Hepatocyte (in vitro differentiated cells): ENCODE data around the gene GRIA1. TPM values are rescaled to one million over a fixed set of nuclear protein-coding genes. Genes with fewer than 3 reads are reported as not detected.

ENCODE experiments used
- DNase-seq: peaks from one replicate; pipeline ENCODE4 v3.0.0-alpha.2; 2016; ENCODE audit warnings: low spot score
- H2AFZ ChIP-seq: fragments of 200-600 bp; sonication (generic); 2 replicates; pipeline ENCODE4 v1.6.0; 2016; ENCODE audit warnings: antibody characterized with exemption, mild to moderate bottlenecking
- H3K27ac ChIP-seq: fragments of 200-600 bp; sonication (generic); 2 replicates; pipeline ENCODE4 v1.5.1; 2016; ENCODE audit warnings: mild to moderate bottlenecking
- H3K27me3 ChIP-seq: fragments of 200-600 bp; sonication (generic); 2 replicates; pipeline ENCODE4 v1.6.1; 2016
- H3K36me3 ChIP-seq: fragments of 200-600 bp; sonication (generic); replicated peaks from 2 replicates; pipeline ENCODE4 v1.5.1; 2016; ENCODE audit warnings: low read depth; ENCODE audit not compliant: insufficient read depth
- H3K4me1 ChIP-seq: fragments of 200-600 bp; sonication (generic); 2 replicates; pipeline ENCODE4 v1.5.1; 2016; ENCODE audit warnings: mild to moderate bottlenecking, moderate library complexity; ENCODE audit not compliant: insufficient read depth
- H3K4me2 ChIP-seq: fragments of 200-600 bp; sonication (generic); 2 replicates; pipeline ENCODE4 v1.6.0; 2016
- H3K4me3 ChIP-seq: fragments of 200-600 bp; sonication (generic); 2 replicates; pipeline ENCODE4 v1.5.1; 2016; ENCODE audit warnings: mild to moderate bottlenecking
- H3K79me2 ChIP-seq: fragments of 200-600 bp; sonication (generic); 2 replicates; pipeline ENCODE4 v1.6.0; 2017; ENCODE audit warnings: mild to moderate bottlenecking
- H3K9me2 ChIP-seq: fragments of 200-600 bp; sonication (generic); replicated peaks from 2 replicates; pipeline ENCODE4 v1.6.0; 2017; ENCODE audit warnings: mild to moderate bottlenecking; ENCODE audit not compliant: insufficient read depth
- H3K9me3 ChIP-seq: fragments of 200-600 bp; sonication (generic); 2 replicates; pipeline ENCODE4 v1.5.1; 2016; ENCODE audit warnings: low read depth, mild to moderate bottlenecking
- H4K20me1 ChIP-seq: fragments of 200-600 bp; sonication (generic); 2 replicates; pipeline ENCODE4 v1.6.0; 2016; ENCODE audit warnings: mild to moderate bottlenecking; ENCODE audit not compliant: insufficient read depth, poor library complexity, severe bottlenecking
- EZH2 ChIP-seq: fragments of 200-600 bp; sonication (generic); IDR thresholded peaks from 2 replicates; pipeline ENCODE4 v1.6.1; 2016; ENCODE audit warnings: antibody characterized with exemption, mild to moderate bottlenecking, borderline replicate concordance
- EZH2phosphoT487 ChIP-seq: fragments of 200-600 bp; sonication (generic); IDR thresholded peaks from one replicate; pipeline ENCODE4 v1.6.1; 2018; ENCODE audit warnings: antibody characterized with exemption, mild to moderate bottlenecking, low read depth, moderate library complexity; ENCODE audit not compliant: unreplicated experiment, severe bottlenecking
- WGBS: methylation state at CpG from one replicate; pipeline ENCODE4 v1.1.6; 2016; ENCODE audit warnings: low lambda C conversion rate; ENCODE audit errors: missing lambda C conversion rate; 5-methylcytosine and 5-hydroxymethylcytosine counted together
- polyA plus RNA-seq: library from polyadenylated mRNA; unstranded; fragments of >200 nt; fragmentation: Nextera tagmentation; extraction: Ambion mirVana; gene quantifications from 2 replicates; pipeline ENCODE4 v1.2.1, GENCODE V29; 2016
- total RNA-seq: library from RNA; depleted of rRNA; stranded (reverse); fragments of >200 nt; gene quantifications from 2 replicates; pipeline ENCODE4 v1.2.3, GENCODE V29; 2014
- TF ChIP-seq, protein P1 (sequence below): fragments of 200-600 bp; sonication (generic); IDR thresholded peaks from 2 replicates; pipeline ENCODE4 v1.5.1; 2016; ENCODE audit warnings: antibody characterized with exemption, mild to moderate bottlenecking; ENCODE audit not compliant: poor library complexity

The GRIA1 gene
- total and polyA plus RNA-seq, 2 experiments from 2014 or later, result 0.29 to 0.50 TPM

DNA sequence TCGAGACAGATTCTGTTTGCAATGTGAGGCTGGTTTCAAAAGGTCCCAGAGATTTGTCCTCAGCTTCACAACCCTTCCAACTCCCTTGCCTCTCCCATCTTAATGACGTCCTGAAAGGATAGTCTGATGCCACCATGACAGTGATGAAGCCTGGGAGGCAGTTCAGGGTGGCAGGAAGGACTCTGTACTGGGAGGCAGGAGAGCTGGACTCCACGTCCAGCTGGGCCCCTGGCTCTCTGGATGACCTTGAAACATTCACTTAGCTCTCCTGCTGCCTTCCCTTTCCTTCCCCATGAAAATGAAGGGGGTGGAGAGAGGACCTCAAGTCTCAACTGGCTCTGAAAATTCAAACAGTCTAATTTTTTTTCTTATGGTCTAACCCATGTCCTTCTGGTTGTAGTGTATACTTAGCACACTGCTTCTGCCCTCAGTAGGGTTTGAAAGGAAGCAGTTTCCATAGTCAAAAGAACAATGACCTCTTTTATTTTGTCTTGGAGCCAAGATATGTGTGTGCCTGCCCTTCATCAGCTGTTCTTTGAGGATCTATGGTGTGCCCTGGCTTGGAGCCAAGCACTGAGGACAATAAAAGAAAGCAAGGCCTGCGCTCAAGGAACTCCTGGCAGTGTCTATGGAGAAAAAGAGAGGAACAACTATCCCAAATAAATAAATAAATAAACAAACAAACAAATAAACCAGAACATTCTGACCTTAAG lies 188.3 kb downstream of the GRIA1 start:
- no peaks in the 10 kb centered on the region for H4K20me1 ChIP-seq
- H3K4me2 ChIP-seq, result no peak overlapping the region
- H3K79me2 ChIP-seq, result no peaks in the 10 kb centered on the region
- H3K4me1 ChIP-seq, result no peaks in the 10 kb centered on the region
- no peaks in the 10 kb centered on the region for H3K9me3 ChIP-seq
- TF ChIP-seq EZH2phosphoT487 (no peak), EZH2 (no peak)
- TF ChIP-seq, protein P1, sequence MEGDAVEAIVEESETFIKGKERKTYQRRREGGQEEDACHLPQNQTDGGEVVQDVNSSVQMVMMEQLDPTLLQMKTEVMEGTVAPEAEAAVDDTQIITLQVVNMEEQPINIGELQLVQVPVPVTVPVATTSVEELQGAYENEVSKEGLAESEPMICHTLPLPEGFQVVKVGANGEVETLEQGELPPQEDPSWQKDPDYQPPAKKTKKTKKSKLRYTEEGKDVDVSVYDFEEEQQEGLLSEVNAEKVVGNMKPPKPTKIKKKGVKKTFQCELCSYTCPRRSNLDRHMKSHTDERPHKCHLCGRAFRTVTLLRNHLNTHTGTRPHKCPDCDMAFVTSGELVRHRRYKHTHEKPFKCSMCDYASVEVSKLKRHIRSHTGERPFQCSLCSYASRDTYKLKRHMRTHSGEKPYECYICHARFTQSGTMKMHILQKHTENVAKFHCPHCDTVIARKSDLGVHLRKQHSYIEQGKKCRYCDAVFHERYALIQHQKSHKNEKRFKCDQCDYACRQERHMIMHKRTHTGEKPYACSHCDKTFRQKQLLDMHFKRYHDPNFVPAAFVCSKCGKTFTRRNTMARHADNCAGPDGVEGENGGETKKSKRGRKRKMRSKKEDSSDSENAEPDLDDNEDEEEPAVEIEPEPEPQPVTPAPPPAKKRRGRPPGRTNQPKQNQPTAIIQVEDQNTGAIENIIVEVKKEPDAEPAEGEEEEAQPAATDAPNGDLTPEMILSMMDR, result no peak
- no peaks in the 10 kb centered on the region for H3K9me2 ChIP-seq
- no peaks in the 10 kb centered on the region for H3K27me3 ChIP-seq
- H2AFZ ChIP-seq, result no peak overlapping the region
- H3K27ac ChIP-seq, result no peak overlapping the region
- H3K36me3 ChIP-seq, result no peaks in the 10 kb centered on the region
- WGBS, result 80% methylated on average over 4 of the region's 4 CpGs
- DNase-seq, result no peak
- H3K4me3 ChIP-seq, result no peak overlapping the region

DNA sequence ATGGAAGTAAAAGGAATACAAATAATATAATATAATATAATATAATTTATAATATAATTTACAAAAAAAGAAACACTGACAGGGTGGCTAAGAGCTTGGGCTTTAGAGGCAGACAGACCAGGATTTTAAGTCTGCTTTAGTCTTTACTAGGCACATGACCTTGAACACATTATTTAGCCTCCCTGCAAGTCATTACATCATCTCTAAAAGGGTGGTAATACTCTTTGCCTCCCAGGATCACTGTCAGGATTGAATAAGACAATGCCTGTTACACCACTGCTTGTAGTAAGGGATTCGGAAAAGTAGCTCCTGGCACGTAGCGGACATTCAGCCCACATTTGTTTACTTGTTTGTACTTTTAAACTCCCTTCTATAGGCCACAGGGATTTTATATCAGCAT lies 199.8 kb downstream of the GRIA1 start:
- H3K79me2 ChIP-seq, result no peaks in the 10 kb centered on the region
- no peak overlapping the region for H2AFZ ChIP-seq
- H3K4me1 ChIP-seq, result no peaks in the 10 kb centered on the region
- no peak for TF ChIP-seq EZH2
- TF ChIP-seq EZH2phosphoT487, result no peak
- TF ChIP-seq, protein P1, result no peak
- no peak for DNase-seq
- WGBS, result 61% methylated on average over 3 of the region's 3 CpGs
- H3K4me2 ChIP-seq, result no peak overlapping the region
- no peak overlapping the region for H3K27ac ChIP-seq
- H3K9me3 ChIP-seq, result no peaks in the 10 kb centered on the region
- no peaks in the 10 kb centered on the region for H3K36me3 ChIP-seq
- H3K9me2 ChIP-seq, result no peaks in the 10 kb centered on the region
- no peaks in the 10 kb centered on the region for H4K20me1 ChIP-seq
- H3K27me3 ChIP-seq, result no peaks in the 10 kb centered on the region
- H3K4me3 ChIP-seq, result no peak overlapping the region

DNA sequence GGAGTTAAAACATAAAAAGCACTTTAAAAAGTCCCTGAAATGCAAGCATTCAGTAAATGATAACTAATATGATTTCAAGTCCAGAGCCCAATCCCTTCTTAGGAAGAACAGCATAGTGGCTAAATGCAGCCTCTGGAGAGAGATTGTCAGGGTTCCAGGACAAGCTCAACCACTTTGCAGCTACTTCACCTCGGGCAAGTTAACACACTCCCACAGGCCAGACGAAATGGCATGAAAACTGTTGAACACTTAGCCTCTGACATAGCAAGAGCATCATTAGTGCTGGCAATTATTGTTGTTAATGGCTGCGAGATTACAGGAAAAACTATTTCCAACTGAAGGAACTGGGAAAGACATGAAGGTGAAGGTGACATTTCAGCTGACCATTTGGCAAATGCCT lies 205.8 kb downstream of the GRIA1 start:
- no peak for TF ChIP-seq EZH2
- TF ChIP-seq, protein P1, result no peak
- TF ChIP-seq EZH2phosphoT487, result no peak
- Histone ChIP-seq H3K27ac (no peak overlapping the region), H3K9me3 (no peaks in the 10 kb centered on the region), H2AFZ (no peak overlapping the region), H3K4me2 (no peak overlapping the region), H3K79me2 (no peaks in the 10 kb centered on the region), H3K27me3 (no peaks in the 10 kb centered on the region), H3K9me2 (no peaks in the 10 kb centered on the region), H4K20me1 (no peaks in the 10 kb centered on the region), H3K4me3 (no peak overlapping the region), H3K4me1 (no peaks in the 10 kb centered on the region), H3K36me3 (no peaks in the 10 kb centered on the region)
- WGBS, result 64% methylated on average over 3 of the region's 3 CpGs
- no peak for DNase-seq
